Measurements from ENCODE around the gene BORCS6.
A peak's percentile ranks its signal among the peaks of the same experiment; 100 is the strongest.

Gene BORCS6

DNA sequence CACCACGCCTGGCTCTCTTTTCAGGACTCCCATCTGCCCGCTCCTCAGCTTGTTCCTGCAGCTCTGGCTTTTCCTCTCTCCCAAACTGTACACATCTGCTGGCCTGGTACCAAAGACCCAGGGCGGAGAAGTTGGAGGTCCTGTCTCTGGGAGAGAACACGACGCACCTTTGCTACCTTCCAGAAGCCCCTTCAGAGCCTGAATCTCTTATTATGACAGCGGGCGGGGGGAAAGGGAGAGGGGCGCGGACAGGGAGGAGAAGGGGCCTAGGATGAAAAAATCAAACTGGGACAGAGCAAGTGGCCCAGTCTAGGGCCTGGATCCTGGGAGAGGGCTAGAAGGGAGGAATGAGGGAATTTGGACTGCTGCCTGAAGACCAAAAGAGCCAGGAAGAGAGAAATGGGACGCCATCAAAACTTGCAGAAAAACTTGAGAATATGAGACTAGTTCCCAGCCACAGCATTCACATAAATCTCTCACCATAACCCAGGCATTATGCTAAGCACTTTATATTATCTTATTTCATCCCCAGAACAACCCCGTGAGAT is 35.3 kb downstream of the BORCS6 start:
- DNase-seq (ENCODE audit: low read depth) = no peak

DNA sequence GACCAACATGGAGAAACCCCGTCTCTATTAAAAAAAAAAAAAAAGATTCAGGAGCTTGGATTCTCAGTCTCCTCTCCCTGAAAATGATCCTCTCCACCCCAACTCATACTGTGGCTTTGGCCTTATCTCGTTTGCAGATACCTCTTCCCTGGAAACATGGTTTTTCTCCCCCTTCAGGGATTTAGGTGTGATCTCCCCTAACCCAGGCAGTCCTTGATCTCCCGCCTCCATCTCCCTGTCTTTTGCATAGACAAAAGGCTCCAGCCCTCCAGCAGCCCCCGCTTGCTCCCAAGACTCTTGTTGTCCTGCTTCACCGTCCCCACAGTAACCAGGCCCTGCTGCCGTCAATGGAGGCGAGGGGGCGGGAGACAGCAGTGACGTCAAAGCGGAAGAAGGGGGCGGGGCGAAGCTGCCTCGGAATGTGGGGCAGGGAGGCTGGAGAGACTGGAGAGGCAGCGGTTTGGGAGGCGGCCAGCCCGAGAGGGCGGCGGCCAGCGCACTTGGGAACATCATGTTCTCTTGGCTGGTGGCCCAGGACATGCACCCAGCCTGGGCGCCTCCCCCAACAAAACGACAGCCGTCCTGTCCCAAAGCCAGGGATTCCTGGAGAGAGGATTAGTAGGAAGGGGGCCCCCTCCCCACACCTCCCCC is 35.9 kb downstream of the BORCS6 start:
- DNase-seq (ENCODE audit: low read depth) = peak; percentile 82

DNA sequence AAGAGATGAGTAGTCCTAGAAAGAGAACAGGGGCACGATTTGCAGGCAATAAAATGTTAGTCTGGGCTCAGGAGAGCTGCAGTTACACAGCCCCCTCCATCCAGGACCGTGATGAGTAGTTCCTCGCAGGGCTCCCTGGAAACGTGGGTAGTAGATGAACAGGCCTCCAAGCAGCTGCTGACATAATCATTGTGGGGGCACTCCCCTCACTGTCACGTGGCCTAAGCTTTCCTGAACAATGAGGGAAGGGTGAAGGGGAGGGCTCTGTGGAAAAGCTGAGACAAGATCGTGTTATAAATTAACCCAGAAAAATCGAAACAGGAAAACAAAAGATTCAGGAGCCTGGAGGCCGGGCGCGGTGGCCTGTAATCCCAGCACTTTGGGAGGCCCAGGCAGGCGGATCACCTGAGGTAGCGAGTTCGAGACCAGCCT is 36.4 kb downstream of the BORCS6 start:
- peak; percentile 71 for DNase-seq (ENCODE audit: low read depth)

DNA sequence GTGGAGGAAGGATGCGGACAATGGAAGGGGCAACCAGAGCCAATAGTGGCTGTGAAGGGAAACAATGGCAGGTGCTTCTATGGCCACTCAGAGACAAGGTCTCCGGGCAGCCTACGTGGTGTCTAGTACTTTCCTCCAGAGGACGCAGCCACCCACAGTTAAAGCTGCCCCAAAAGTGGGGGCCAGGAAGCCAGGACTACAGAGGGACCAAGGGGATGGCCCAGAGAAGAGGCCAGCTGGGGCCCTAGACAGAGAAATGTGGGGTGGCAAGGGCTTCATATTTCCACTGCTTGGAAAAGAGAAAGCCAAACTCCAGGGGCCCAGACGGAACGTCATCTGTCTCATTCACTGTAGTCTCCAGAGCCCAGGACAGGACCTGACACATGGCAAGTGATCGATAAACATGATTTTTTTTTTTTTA is 36.9 kb downstream of the BORCS6 start:
- DNase-seq (ENCODE audit: low read depth) = no peak

DNA sequence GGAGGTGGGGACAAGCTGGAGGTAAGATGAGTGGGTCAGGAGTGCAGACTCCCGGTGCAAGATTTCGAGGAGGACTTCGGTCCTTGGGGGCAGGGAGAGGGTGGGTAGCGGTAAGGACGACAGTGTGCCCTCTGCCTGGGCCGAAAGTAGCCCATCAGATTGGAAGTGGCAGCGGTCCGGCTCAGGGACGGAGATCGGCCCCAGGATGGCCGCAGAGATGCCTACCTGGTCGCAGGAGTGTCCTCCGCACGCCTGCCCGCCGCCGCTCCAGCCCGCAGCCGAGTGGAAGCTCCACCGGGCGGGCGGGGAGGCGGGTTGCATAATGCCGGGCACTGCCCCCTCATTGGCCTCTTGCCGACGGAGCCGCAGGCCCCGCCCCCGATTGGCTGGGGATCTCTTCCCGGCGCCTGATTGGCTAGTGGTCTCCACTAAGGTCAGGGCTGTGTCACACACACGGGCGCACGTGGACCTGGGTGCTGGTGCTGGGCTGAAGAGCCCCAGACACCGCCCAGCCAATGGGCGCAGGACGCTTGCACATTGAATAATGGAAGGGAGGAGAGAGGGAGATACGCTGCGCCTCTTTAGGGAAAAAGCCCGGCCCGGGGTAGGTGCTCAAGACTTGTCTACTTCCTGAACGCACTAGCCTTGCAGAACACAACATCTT is 37.7 kb downstream of the BORCS6 start, which contains the start of gene PER1:
Gene PER1 (minus strand): TSS at position 293 of the 664 bp plus-strand sequence. CDS start 1,698 bp downstream, outside the sequence.
- peak; percentile 80 for DNase-seq (ENCODE audit: low read depth)

DNA sequence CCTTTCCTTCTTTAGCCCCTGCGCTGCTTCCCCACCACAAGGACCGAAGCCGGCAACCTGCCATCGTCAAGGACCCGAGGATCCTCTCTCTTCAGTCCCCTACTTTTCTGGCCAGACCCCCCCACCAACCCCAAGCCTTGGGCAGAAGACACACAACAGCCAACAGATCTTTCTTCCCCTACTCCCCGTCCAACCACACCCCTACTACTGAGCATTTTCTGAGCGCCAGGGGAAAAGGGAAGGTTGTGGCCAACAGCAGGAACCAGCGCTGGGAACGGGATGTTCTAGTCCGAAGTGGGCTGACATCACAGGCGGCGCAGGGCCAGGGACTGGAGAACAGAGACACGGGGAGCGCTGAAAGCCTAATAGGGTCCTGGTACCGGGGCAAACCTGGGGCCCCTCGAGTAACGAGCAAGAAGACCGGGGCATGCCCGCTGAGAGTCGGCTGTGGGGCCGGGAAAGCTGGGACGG is 38.3 kb downstream of the BORCS6 start:
- DNase-seq (ENCODE audit: low read depth) = no peak

DNA sequence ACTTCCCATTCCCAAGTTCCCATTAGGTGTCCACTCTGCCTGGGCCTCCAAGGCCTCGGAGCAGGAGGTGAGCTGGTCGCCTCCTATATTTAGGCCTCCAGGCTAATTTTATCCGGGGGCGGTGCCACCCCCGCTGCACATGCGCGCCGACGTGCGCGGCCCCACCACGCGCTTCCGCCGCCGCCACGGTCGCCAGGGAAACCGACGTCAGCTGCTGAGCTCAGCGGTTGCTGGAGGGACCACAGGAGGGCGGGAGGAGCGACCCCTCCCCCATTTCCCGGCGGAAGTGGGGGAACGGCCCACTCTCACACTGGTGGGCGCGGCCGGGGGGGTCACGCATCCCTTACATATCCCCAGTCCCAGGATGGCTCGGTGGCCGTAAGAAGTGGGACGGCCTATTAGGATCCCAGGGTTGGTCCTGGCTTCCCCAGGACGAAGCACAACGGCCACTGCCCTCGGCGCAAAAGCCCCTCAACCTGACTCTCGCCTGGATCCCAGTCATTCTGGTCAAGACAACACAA is 38.8 kb downstream of the BORCS6 start:
- peak; percentile 89 for DNase-seq (ENCODE audit: low read depth)

DNA sequence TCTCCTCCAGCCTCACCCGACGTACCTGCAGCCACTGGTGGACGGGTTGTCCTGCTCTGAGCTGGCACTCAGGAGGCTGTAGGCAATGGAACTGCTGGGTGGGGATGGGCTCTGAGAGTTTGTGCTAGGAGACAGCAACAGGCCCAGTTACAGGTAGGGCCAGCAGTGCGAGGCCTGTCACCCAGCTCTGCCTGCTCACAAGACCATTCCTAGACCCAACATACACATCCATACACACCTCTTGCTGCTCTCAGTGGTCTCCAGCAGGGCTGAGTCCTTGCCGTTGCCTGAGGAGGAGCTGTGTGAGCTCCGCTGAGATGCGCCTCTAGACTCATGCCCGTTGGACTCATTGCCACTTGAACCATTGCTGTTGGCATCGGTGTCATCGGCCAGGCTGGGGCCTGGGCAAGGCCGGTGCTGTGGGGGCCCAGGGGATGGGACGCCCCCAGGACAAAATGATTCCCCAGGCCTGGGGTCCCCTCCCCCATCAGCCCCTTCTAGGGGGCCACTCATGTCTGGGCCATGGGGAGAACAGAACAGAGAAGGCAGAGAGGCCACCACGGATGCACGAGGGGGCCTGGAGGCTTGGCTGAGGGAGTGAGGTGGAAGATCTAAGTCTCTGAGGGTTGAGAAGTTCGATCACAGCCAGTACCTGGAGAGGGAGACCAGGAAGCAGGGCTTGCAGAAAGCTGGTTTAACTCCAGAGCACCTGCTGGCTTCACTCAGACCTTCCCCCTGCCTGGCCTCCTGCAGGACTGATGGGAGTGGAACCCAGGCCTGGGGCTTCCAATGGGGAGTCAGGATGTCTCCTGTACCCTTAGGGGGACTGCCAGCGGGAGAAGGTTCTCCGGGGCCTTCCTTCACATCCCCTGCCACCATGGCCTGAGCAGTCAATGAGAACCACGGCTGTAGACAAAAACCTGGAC is 39.5 kb downstream of the BORCS6 start:
- DNase-seq (ENCODE audit: low read depth) = no peak

DNA sequence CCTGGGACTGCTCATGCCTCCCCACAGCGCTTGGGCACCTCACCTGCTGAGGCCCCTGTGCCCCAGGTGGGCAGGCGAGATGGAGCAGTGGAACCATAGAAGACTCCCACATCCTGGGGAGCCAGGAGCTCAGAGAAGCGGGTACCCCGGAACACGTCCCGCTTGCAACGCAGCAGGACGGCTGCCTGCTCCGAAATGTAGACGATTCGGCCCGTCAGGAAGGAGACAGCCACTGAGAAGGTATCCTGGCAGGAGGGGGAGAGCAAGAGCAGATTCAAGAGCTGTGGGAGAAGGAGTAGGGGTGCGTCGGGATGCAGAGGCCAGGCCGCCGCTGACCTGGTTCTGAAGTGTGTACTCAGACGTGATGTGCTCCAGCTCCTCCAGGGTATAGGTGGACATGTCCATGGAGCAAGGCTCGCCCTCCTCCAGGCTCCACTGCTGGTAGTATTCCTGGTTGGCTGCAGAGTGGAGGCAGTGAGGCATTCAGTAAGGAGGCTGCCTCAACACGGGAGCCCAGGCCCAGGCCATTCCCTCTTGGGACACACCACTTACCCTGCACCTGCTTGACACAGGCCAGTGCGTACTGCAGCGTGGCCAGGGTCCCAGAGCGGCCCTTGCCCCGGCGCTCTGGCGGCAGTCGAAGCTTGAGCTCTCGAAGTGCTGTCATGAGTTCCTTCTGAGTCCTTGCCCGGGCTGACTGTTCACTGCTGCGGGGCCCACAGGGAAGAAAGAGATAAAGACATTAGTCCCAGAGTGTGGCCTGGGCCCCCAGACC is 40.4 kb downstream of the BORCS6 start:
- no peak for DNase-seq (ENCODE audit: low read depth)

DNA sequence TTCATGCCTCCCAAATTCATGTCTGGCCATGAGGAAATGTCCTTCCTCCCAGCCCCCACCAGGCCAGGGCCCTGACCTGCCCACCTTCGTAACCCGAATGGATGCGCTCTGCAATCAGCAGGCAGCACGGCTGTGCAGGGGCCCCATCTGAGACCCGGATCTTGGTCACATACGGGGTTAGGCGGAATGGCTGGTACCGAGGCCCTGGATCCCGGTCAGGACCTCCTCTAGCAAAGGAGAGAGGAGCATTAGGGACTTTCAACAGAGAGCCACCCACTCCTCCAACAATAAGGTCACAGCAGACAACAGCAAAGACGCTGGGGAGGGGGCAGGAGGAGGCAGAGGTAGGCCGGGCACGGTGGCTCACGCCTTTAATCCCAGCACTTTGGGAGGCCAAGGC is 41.4 kb downstream of the BORCS6 start:
- DNase-seq (ENCODE audit: low read depth) = no peak

DNA sequence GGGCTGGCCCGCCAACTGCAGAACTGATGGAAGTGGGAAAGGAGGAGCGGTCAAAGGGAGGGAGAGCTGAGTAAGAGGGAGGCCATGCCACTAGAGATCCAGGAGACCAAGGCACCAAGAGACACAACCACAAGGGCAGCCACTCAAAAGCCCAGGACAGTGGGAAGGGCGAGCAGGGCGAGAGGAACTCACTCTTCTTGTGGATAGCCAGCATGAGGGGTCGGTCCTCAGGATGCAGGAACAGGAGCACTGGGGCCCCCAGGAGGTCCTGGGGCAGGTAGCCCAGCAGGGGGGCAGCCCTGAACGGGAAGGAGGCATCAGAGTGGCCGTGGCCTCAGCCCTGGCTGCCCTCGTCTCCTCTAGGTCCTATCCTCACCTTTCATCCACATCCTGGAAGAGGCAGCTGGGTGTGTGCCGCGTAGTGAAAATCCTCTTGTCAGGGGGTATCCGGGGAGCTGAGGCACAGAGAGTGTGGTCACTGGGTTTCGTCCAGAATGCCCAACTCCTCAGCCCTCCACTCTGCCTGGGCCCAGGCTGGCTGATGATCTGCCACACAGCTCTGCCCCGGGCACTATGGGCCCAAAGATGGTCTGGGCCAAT is 42.1 kb downstream of the BORCS6 start:
- DNase-seq (ENCODE audit: low read depth) = no peak

DNA sequence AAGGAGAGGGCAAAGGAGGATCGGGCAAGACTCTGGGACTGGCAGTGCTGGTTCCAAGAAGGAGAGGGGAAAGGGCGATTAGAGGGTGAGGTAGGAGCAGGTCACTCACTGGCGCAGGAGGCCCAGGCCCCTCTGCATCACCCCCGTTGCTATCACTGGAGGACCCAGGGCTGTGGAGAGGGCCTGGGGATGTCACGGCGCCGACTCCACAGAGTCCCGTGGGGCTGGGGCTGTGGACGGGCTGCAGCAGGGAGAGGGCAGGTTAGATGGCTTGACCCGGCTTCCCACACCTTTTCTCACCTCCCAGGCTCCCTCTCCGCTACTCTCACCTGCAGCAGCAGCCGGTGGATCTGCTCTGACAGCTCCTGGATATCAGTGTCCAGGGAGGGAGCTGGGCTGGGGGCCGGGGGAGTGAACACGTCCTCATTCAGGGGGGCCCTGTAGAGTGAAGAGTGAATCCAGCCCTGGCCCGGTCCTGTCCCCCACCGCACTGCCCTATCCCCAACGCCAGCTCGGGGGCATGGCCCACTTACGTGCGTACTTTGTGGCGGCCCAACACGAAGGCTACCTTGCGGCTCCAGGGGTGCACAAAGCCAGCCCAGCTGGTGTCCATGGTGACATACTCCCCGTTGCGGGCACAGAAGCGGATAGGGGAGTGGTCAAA is 42.7 kb downstream of the BORCS6 start:
- DNase-seq (ENCODE audit: low read depth) = no peak

DNA sequence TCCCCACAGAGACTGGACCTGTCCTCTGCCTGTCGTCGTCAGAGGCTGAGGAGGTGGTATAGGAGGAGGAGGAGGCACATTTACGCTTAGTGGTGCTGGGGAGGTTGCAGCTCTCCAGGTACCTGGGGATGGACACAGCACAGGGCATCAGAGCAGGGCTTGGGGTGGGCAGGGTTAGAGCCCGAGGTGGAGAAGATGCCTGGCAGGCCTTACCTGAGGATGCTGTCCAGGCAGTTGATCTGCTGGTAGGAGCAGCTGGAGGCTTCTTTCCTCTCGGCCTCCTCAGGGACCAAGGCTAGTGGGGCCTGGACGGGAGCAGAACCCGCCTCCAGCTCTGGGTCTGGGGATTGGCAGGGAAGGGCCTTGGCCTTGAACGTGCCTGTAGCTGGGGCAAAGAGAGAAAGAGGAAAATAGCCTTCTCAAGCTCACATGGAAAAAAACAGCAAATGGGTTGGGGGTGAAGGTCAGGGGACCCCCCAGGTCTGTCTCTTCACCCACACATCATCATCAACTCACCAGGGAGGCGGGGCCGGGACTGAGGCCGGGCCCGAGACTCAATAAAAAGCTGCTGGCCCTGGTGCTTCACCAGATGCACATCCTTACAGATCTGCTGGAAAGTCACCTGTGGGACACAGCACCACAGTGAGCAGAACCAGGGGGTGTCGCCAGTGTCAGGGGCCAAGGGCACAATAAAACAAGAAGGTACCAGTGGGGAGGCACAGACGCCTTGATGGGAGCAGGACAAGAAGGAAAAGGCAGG is 43.4 kb downstream of the BORCS6 start:
- DNase-seq (ENCODE audit: low read depth) = no peak

DNA sequence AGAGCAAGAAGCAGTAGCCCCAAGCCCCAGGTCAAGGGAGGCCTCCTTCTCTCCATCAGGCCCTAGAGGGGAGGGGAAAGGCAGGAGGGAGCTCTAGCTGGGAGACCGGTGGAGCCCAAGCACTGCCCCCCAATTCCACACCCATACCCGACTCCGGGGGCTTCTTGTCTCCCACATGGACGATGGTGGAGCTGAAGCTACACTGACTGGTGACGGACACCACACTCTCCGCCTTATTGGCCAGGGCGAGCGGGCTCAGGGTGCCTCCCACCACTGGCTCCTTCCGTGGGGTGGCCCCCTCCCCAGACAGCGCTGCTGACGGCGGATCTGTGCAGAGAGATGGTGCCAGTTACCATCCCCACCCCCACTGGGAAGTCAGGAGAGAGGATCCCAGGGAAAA is 44.2 kb downstream of the BORCS6 start:
- no peak for DNase-seq (ENCODE audit: low read depth)

DNA sequence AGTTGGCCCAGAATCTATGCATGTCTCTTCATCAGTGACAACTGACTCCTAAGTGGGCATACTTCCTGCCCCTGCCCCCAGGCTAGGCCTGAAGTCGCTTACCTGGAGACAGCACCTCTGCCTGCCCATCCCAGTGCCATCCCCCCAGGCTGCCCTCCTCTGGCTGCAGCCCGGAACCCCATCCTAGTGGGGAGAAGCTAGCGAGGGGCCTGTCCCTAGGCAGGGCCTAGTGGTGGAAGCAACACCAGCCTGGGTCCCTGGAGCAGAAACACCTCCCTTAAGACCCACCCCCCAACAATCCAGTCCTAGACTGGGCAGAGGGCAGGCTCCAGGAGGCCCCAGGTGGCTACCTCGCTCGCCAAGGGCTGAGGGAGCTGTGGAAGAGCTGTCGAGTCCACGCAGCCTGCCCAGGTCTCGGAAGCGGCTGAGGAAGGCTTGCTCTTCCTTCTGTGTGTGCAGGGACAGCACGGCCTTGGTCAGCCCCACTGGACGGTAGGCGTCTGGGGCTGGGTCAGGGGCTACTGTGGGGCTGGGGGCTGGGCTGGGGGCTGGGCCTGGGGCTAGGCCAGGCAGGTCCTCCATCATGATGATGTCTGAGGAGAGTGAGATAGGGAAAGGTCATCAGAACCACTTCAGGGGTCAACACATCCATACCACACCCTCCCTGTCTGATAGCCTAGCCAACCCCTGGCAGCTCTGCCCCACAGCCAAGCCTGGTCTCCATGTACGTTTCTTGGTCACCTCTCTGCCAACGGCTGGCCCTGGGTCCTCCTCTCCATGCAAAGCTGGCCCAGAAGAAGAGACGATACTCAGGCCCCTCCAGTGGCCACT is 45.4 kb downstream of the BORCS6 start:
- no peak for DNase-seq (ENCODE audit: low read depth)

DNA sequence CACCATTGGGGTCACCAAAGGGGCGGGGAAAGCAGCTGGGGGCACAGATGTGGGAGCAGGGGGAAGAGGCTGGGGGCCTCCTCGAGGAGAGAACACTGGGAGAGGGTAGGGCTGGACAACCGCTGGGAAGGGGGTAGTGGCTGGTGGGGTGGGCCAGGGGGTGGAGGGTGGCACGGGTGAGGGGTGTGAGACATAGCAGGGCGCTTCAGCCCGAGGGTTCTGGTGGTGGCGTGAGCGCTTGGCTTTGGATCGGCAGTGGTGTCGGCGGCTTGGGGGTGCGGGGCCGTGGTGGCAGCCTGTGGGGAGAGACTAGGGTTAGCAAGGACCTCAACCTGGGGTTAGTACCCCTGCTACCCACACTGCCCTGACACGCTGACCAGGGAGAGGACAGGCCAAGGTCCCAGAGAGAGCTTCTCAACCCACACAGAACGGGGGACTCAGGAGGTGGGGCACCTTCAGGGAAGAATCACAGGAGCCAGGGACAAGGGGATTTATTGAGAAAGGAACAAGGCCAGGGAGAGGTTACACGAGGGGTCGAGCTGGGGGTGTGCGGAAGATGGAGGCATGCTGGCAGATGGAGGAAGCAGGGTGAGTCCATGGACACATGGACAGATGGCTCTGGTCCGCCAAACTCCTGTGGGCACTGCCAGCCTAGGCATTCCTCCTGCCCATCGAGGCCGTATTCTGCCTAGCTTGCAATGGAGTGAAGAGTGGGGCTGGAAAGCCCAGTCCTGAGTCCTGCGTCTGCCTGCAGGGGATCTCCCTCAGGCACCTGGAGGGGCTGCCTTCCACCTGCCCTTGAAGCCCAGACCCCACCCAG is 46.2 kb downstream of the BORCS6 start:
- no peak for DNase-seq (ENCODE audit: low read depth)

DNA sequence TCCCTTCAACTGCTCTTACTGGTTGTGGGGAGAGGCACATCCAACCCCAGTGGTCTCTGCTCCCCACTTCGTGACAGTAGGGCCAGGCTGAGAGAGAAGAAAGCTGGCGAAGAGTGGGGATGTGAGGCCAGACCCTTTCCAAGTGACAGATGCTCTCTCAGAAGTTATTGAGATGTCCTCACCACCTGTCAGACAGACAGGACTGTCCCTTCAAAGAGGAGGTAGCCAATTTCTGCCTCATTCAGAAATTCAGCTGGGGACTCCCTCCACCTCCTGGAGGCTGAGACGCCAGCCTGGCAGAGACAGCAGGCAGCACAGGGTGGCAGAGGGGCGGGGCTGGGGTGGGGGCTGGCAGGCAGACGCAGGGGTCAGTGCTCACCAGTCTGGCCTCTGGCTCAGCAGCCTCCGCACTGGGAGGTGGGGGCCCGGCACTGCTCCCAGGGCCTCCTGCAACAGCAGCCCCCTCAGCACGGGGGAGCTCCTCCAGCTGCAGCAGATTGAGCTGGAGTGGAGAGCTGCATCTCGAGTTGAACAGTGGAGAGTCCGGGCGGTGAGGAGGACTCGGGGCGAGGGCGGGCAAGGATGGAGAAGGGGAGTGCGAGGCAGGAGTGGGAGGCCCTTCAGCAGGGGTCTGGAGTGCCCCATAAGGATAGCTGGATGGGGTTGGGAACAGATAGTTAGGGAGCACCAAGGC is 46.9 kb downstream of the BORCS6 start:
- DNase-seq (ENCODE audit: low read depth) = no peak
